GM12878 (cell line): ENCODE results near the gene FKBP11. TPM values are rescaled to one million over a fixed set of nuclear protein-coding genes. Genes with fewer than 3 reads are reported as not detected.

Experiments
- ATAC-seq: fragments of 200-7000 bp; cut with Tn5 transposase; 3 replicates; pipeline ENCODE4 v1.9.1; 2020; ENCODE audit warnings: mild to moderate bottlenecking, moderate library complexity
- BruUV-seq: library from RNA; stranded (reverse); fragments of 400-500 nt; replicated peaks from 2 replicates; lab custom pipeline; 2021; lab: Mats Ljungman, UMichigan
- CTCF ChIA-PET: fragments of 300-600 bp; sonication (Branson Sonifier 250); formaldehyde crosslinking; extraction: SDS; loops from one replicate; lab custom pipeline; 2021; ENCODE audit warnings: inconsistent platforms; lab: Yijun Ruan, JAX
- POLR2A ChIA-PET: fragments of 350-600 bp; formaldehyde crosslinking; extraction: SDS; loops from one replicate; lab custom pipeline; 2021; ENCODE audit warnings: inconsistent platforms; lab: Charles Lee
- RAD21 ChIA-PET: fragments of 300-600 bp; sonication (Branson Sonifier 250); formaldehyde crosslinking; loops from one replicate; lab custom pipeline; 2023; ENCODE audit warnings: antibody characterized with exemption; ENCODE audit not compliant: unreplicated experiment; lab: Charles Lee
- SMC1A ChIA-PET: fragments of 300-600 bp; sonication (Branson Sonifier 250); formaldehyde crosslinking; loops from one replicate; lab custom pipeline; 2023; ENCODE audit not compliant: unreplicated experiment, uncharacterized antibody; lab: Charles Lee
- DNase-seq: peaks from one replicate; pipeline ENCODE4 v3.0.0-alpha.2; 2011; ENCODE audit warnings: low read depth, low spot score
- FAIRE-seq: peaks from 3 replicates; lab custom pipeline; 2011; peaks lifted over from hg19 to GRCh38; lab: Jason Lieb, UNC
- H2AFZ ChIP-seq: 2 replicates; pipeline ENCODE4 v1.6.0; 2011; ENCODE audit warnings: low read depth, low read length, control low read depth; ENCODE audit not compliant: control insufficient read depth
- H3K27ac ChIP-seq: 2 replicates; pipeline ENCODE4 v1.5.1; 2011; ENCODE audit warnings: control low read depth; ENCODE audit not compliant: control insufficient read depth, insufficient read depth
- H3K27me3 ChIP-seq, 2 experiments: replicated peaks in 1 of 2; 2 replicates each; pipeline versions ENCODE4 v1.6.0 to v1.6.1; 2011; ENCODE audit warnings: low read length in 1 of 2; ENCODE audit not compliant: control insufficient read depth in 2 of 2, insufficient read depth in 2 of 2
- H3K36me3 ChIP-seq, 2 experiments: 2 replicates each; pipeline ENCODE4 v1.5.1; 2011; ENCODE audit warnings: low read length in 1 of 2; ENCODE audit not compliant: control insufficient read depth in 2 of 2, insufficient read depth in 2 of 2
- H3K4me1 ChIP-seq: 2 replicates; pipeline ENCODE4 v1.6.1; 2011; ENCODE audit warnings: mild to moderate bottlenecking, low read length, moderate library complexity, mixed read lengths; ENCODE audit not compliant: control insufficient read depth, insufficient read depth
- H3K4me2 ChIP-seq: 2 replicates; pipeline ENCODE4 v1.6.0; 2011; ENCODE audit warnings: control low read depth; ENCODE audit not compliant: control insufficient read depth, insufficient read depth
- H3K4me3 ChIP-seq: fragments of 200-600 bp; sonication (generic); 2 replicates; pipeline ENCODE4 v1.5.1; 2016
- H3K79me2 ChIP-seq: 2 replicates; pipeline ENCODE4 v1.6.0; 2011; ENCODE audit warnings: low read length; ENCODE audit not compliant: control insufficient read depth, insufficient read depth
- H3K9ac ChIP-seq: 2 replicates; pipeline ENCODE4 v1.8.0; 2011; ENCODE audit warnings: low read length, control low read depth, mixed read lengths; ENCODE audit not compliant: control insufficient read depth, insufficient read depth
- H3K9me3 ChIP-seq: replicated peaks from 3 replicates; pipeline ENCODE4 v1.5.1; 2011; ENCODE audit warnings: mild to moderate bottlenecking, low read length; ENCODE audit not compliant: control insufficient read depth, insufficient read depth
- H4K20me1 ChIP-seq: 2 replicates; pipeline ENCODE4 v1.6.0; 2011; ENCODE audit not compliant: control insufficient read depth, insufficient read depth
- ASH2L ChIP-seq: fragments of 300-600, 200-600 bp; sonication (generic); IDR thresholded peaks from 2 replicates; pipeline ENCODE4 v1.6.1; 2017; ENCODE audit warnings: low read depth, mild to moderate bottlenecking, borderline replicate concordance
- BCL11A ChIP-seq: IDR thresholded peaks from 2 replicates; pipeline ENCODE4 v1.6.1; 2011; ENCODE audit warnings: low read depth, low read length
- BHLHE40 ChIP-seq, 2 experiments: fragments of 450-650 bp in 1 of 2; IDR thresholded peaks; 2 replicates each; pipeline ENCODE4 v1.6.1; 2011 to 2017; ENCODE audit warnings: low read depth in 2 of 2, borderline replicate concordance in 1 of 2, improper control_type of control experiment in 1 of 2, low read length in 1 of 2, mild to moderate bottlenecking in 1 of 2
- CHD1 ChIP-seq: IDR thresholded peaks from 2 replicates; pipeline ENCODE4 v1.6.1; 2012; ENCODE audit warnings: low read depth, low read length, improper control_type of control experiment
- GABPA ChIP-seq: IDR thresholded peaks from 2 replicates; pipeline ENCODE4 v1.6.1; 2014; ENCODE audit warnings: antibody characterized with exemption, low read depth, mild to moderate bottlenecking, inconsistent platforms
- IKZF2 ChIP-seq, 2 experiments: fragments of 450-650 bp; IDR thresholded peaks; 2 replicates each; pipeline ENCODE4 v1.6.1; 2017; ENCODE audit warnings: mild to moderate bottlenecking in 2 of 2, moderate library complexity in 2 of 2
- LARP7 ChIP-seq: fragments of 450-650 bp; IDR thresholded peaks from 2 replicates; pipeline ENCODE4 v1.6.1; 2017; ENCODE audit warnings: mild to moderate bottlenecking
- MEF2A ChIP-seq: IDR thresholded peaks from 2 replicates; pipeline ENCODE4 v1.6.1; 2011; ENCODE audit warnings: low read depth, mild to moderate bottlenecking, low read length, moderate library complexity; ENCODE audit not compliant: insufficient read depth
- NR2C2 ChIP-seq: IDR thresholded peaks from 2 replicates; pipeline ENCODE4 v1.6.1; 2011; ENCODE audit warnings: borderline replicate concordance, low read depth; ENCODE audit not compliant: control insufficient read depth, insufficient read length
- NRF1 ChIP-seq: conservative IDR thresholded peaks from 2 replicates; pipeline ENCODE4 v1.6.1; 2011; ENCODE audit warnings: mild to moderate bottlenecking, low read depth, low read length, improper control_type of control experiment
- POLR2AphosphoS2 ChIP-seq: IDR thresholded peaks from 2 replicates; pipeline ENCODE4 v1.6.1; 2011; ENCODE audit warnings: low read depth, mild to moderate bottlenecking, low read length, improper control_type of control experiment, moderate library complexity
- RAD51 ChIP-seq: fragments of 450-650 bp; IDR thresholded peaks from 2 replicates; pipeline ENCODE4 v1.6.1; 2016; ENCODE audit warnings: moderate library complexity, mild to moderate bottlenecking, inconsistent platforms
- RELA ChIP-seq: fragments of 450-650 bp; IDR thresholded peaks from 2 replicates; pipeline ENCODE4 v1.8.0; 2014; ENCODE audit warnings: borderline replicate concordance; ENCODE audit not compliant: partially characterized antibody
- RUNX3 ChIP-seq: IDR thresholded peaks from 2 replicates; pipeline ENCODE4 v1.6.1; 2012; ENCODE audit warnings: low read length, inconsistent platforms
- SRF ChIP-seq, 2 experiments: IDR thresholded peaks; 2 replicates each; pipeline ENCODE4 v1.6.1; 2011; ENCODE audit warnings: low read depth in 2 of 2, low read length in 2 of 2, mild to moderate bottlenecking in 1 of 2, moderate library complexity in 1 of 2
- SUPT20H ChIP-seq: IDR thresholded peaks from 2 replicates; pipeline ENCODE4 v1.6.1; 2011; ENCODE audit warnings: low read depth, mild to moderate bottlenecking, low read length, moderate library complexity, borderline replicate concordance; ENCODE audit not compliant: control insufficient read depth
- ZNF384 ChIP-seq: IDR thresholded peaks from 2 replicates; pipeline ENCODE4 v1.6.1; 2012; ENCODE audit warnings: low read depth, mild to moderate bottlenecking, low read length, improper control_type of control experiment, borderline replicate concordance
- ZNF622 ChIP-seq: fragments of 450-650 bp; IDR thresholded peaks from 2 replicates; pipeline ENCODE4 v1.6.1; 2017; ENCODE audit warnings: mild to moderate bottlenecking, inconsistent platforms
- ZZZ3 ChIP-seq: IDR thresholded peaks from 2 replicates; pipeline ENCODE4 v1.6.1; 2011; ENCODE audit warnings: low read depth; ENCODE audit not compliant: control insufficient read depth, insufficient read length
- WGBS: methylation state at CpG from one replicate; pipeline ENCODE4 v1.1.6; 2016; ENCODE audit warnings: low lambda C conversion rate; ENCODE audit not compliant: insufficient replicate concordance, insufficient coverage; ENCODE audit errors: missing lambda C conversion rate; 5-methylcytosine and 5-hydroxymethylcytosine counted together
- in situ Hi-C: fragments of 300-500 bp; cut with MboI; formaldehyde crosslinking; loops from 9 replicates; pipeline ENCODE4 v1.14.3; 2018; ENCODE audit warnings: mixed read lengths
- intact Hi-C: fragments of 100-400 bp; cut with micrococcal nuclease; formaldehyde crosslinking; loops from one replicate; pipeline ENCODE4 v1.14.2; 2022; ENCODE audit not compliant: unreplicated experiment
- polyA plus RNA-seq, 11 experiments: library from polyadenylated mRNA; depleted of rRNA in 4 of 11; unstranded in 6 of 11; stranded (reverse) in 5 of 11; fragments of >200 nt; fragmentation: Nextera tagmentation in 4 of 11; fragmentation: Illumina TruSeq in 1 of 11; extraction: Ambion mirVana in 4 of 11; extraction: Trizol in 1 of 11; gene quantifications; 1 replicate in 1 of 11; 2 replicates in 10 of 11; pipeline versions ENCODE4 v1.2.1 to v1.2.3, GENCODE V29; 2011 to 2016; ENCODE audit warnings: inconsistent platforms in 2 of 11, missing spikeins in 2 of 11, low read depth in 1 of 11
- total RNA-seq, 4 experiments: library from RNA; depleted of rRNA in 3 of 4; stranded (reverse); fragments of >200 nt in 3 of 4; fragmentation: Illumina TruSeq in 1 of 4; extraction: Trizol in 1 of 4; gene quantifications; 2 replicates each; pipeline versions ENCODE4 v1.2.1 to v1.2.3, GENCODE V29; 2013 to 2021
- TF ChIP-seq, protein P1 (sequence below): IDR thresholded peaks from 2 replicates; pipeline ENCODE4 v1.6.1; 2012; ENCODE audit warnings: low read depth, low read length, improper control_type of control experiment
- TF ChIP-seq, protein P2 (sequence below), 3 experiments: IDR thresholded peaks in 2 of 3; conservative IDR thresholded peaks in 1 of 3; 2 replicates each; pipeline ENCODE4 v1.5.1; 2011; ENCODE audit warnings: low read depth in 3 of 3, low read length in 3 of 3, mild to moderate bottlenecking in 3 of 3, control low read depth in 2 of 3, moderate library complexity in 2 of 3, inconsistent platforms in 1 of 3, mixed read lengths in 1 of 3; ENCODE audit not compliant: control insufficient read depth in 2 of 3, insufficient read depth in 1 of 3; ENCODE audit errors: extremely low read depth in 1 of 3

The FKBP11 gene
- total and polyA plus RNA-seq, 10 of the 15 experiments (the other 5 are each of a cell fraction or from before 2014, with no cell fraction given) = 25.0 to 135 (median 56.5) TPM

DNA sequence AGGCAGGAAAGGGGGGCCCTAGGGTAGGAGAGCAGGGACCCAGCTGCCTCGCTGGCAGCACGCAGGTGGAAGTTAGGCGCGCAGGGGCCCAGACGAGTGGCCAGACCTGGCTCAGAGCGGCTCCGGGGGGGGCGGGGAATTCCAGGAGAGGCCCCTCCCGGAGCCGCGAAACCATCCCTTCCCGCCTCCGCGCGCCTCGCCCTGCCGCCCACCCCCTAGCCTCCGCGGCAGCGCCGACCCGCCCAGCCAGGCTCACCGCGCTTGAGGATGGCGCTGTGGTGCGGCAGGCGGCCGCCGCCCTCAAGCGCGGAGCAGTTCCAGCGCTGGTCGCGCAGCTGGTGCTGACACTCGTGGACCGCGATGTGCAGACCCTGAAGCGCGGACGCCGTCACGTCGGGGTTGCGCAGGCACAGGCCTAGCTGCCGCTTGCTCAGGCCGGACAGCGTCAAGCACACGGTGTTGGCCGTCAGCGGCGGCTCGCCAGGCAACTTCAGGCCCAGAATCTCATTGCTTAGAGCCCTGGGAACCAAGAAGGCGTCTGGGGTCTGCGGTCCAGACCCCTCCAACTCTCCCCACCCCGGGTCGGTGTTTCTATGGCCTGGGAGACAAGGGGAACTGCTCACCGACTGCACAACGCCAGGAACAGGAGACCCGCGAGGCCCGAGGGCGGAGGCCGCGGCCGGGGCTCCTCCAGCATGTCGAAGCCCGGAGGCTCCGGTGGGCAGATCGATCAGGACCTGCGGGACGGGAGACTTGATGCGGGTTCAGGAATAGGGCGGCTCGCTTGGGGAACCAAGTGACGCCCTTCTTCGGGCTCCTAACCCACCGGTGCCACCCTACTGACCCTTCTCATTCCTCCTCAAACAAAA, 44.8 kb upstream of the FKBP11 start:
- no peaks in the 10 kb centered on the region for H3K9me3 ChIP-seq
- H4K20me1 ChIP-seq = no peaks in the 10 kb centered on the region
- H3K79me2 ChIP-seq = no peaks in the 10 kb centered on the region
- WGBS = 26% methylated on average over 50 of the region's 77 CpGs
- no peaks in the 10 kb centered on the region for H3K36me3 ChIP-seq
- FAIRE-seq = no peak
- DNase-seq = no peak
- no peak overlapping the region for H3K27ac ChIP-seq
- peak overlapping the region; percentile 84 for H3K4me2 ChIP-seq
- ChIA-PET CTCF (interaction anchor here (0.6 to 7.1 kb wide), 13 partner anchors 8 to 176 kb away, joined by 3 to 65 read pairs (median 6); partner anchors contain the start of genes FKBP11 and WNT1), POLR2A (interaction anchor here (1.0 to 7.4 kb wide), 2 partner anchors 15 to 18 kb away, joined by 3 to 86 read pairs; partner anchors contain the start of gene ARF3), SMC1A (interaction anchor here (0.6 to 2.2 kb wide), 6 partner anchors 10 to 45 kb away, joined by 3 to 9 read pairs (median 4); partner anchors contain the start of gene FKBP11), RAD21 (interaction anchor here (0.7 to 4.3 kb wide), 8 partner anchors 9 to 140 kb away, joined by 3 to 35 read pairs (median 6); partner anchors contain the start of genes ARF3, DDX23, FKBP11 and LMBR1L)
- intact Hi-C loops (no loop called here), in situ Hi-C loops (no loop called here)
- no peak overlapping the region for H3K9ac ChIP-seq
- H2AFZ ChIP-seq = peak overlapping the region; percentile 69
- H3K4me1 ChIP-seq = peaks cover 47% of the 10 kb centered on the region
- ATAC-seq = peak; percentile 51
- H3K4me3 ChIP-seq = no peak overlapping the region
- BruUV-seq = no TSS peak
- peaks cover 19 to 30% of the 10 kb centered on the region in 2 experiments for H3K27me3 ChIP-seq
- no peak for TF ChIP-seq CHD1
- TF ChIP-seq SRF (IDR thresholded peaks at IDR 0.05; ENCODE audit: low read depth in 2 of 2, low read length in 2 of 2) = no peak
- TF ChIP-seq RUNX3 = peak; percentile 32; the same call in 1 of the 2 replicates
- TF ChIP-seq LARP7 = 0 out of 2 replicates have a peak, but pooled peaks have one; percentile 38
- TF ChIP-seq, protein P1, sequence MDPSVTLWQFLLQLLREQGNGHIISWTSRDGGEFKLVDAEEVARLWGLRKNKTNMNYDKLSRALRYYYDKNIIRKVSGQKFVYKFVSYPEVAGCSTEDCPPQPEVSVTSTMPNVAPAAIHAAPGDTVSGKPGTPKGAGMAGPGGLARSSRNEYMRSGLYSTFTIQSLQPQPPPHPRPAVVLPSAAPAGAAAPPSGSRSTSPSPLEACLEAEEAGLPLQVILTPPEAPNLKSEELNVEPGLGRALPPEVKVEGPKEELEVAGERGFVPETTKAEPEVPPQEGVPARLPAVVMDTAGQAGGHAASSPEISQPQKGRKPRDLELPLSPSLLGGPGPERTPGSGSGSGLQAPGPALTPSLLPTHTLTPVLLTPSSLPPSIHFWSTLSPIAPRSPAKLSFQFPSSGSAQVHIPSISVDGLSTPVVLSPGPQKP = no peak
- no peak for TF ChIP-seq ASH2L
- TF ChIP-seq BCL11A = no peak
- TF ChIP-seq RAD51 = no peak
- TF ChIP-seq MEF2A = no peak
- no peak for TF ChIP-seq SUPT20H
- no peak for TF ChIP-seq ZZZ3
- TF ChIP-seq RELA = no peak
- TF ChIP-seq NR2C2 = no peak
- no peak for TF ChIP-seq ZNF384
- TF ChIP-seq NRF1 = no peak
- TF ChIP-seq BHLHE40 (IDR thresholded peaks at IDR 0.05; ENCODE audit: borderline replicate concordance in 1 of 2, low read depth in 2 of 2, low read length in 1 of 2) = peak in 1 of 2 experiments; percentile 31; a peak in 1 of 4 replicates
- no peak for TF ChIP-seq IKZF2 (IDR thresholded peaks at IDR 0.05)
- TF ChIP-seq POLR2AphosphoS2 = no peak
- no peak for TF ChIP-seq GABPA
- TF ChIP-seq, protein P2, sequence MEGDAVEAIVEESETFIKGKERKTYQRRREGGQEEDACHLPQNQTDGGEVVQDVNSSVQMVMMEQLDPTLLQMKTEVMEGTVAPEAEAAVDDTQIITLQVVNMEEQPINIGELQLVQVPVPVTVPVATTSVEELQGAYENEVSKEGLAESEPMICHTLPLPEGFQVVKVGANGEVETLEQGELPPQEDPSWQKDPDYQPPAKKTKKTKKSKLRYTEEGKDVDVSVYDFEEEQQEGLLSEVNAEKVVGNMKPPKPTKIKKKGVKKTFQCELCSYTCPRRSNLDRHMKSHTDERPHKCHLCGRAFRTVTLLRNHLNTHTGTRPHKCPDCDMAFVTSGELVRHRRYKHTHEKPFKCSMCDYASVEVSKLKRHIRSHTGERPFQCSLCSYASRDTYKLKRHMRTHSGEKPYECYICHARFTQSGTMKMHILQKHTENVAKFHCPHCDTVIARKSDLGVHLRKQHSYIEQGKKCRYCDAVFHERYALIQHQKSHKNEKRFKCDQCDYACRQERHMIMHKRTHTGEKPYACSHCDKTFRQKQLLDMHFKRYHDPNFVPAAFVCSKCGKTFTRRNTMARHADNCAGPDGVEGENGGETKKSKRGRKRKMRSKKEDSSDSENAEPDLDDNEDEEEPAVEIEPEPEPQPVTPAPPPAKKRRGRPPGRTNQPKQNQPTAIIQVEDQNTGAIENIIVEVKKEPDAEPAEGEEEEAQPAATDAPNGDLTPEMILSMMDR (IDR thresholded peaks at IDR 0.05 in 2 of 3, conservative IDR thresholded peaks at IDR 0.05 in 1 of 3; ENCODE audit: control insufficient read depth in 2 of 3, extremely low read depth in 1 of 3, insufficient read depth in 1 of 3, low read depth in 3 of 3, low read length in 3 of 3) = peak in 1 of 3 experiments; percentile 7; a peak in 2 of 6 replicates
- no peak for TF ChIP-seq ZNF622
